ENCODE data around the gene TMEM132C.

- TF ChIP-seq, protein P1, sequence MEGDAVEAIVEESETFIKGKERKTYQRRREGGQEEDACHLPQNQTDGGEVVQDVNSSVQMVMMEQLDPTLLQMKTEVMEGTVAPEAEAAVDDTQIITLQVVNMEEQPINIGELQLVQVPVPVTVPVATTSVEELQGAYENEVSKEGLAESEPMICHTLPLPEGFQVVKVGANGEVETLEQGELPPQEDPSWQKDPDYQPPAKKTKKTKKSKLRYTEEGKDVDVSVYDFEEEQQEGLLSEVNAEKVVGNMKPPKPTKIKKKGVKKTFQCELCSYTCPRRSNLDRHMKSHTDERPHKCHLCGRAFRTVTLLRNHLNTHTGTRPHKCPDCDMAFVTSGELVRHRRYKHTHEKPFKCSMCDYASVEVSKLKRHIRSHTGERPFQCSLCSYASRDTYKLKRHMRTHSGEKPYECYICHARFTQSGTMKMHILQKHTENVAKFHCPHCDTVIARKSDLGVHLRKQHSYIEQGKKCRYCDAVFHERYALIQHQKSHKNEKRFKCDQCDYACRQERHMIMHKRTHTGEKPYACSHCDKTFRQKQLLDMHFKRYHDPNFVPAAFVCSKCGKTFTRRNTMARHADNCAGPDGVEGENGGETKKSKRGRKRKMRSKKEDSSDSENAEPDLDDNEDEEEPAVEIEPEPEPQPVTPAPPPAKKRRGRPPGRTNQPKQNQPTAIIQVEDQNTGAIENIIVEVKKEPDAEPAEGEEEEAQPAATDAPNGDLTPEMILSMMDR (IDR thresholded peaks at IDR 0.05; ENCODE audit: insufficient read depth, low read length, poor library complexity, severe bottlenecking) = no peak
- TF ChIP-seq EZH2phosphoT487 (conservative IDR thresholded peaks at IDR 0.05; ENCODE audit: low read length) = no peak
These were observed 56.4 kb downstream of the TMEM132C start for GRCh38 chr12:128323145-128323920.
